Measurements from ENCODE around the gene DIP2B.

Gene DIP2B

DNA sequence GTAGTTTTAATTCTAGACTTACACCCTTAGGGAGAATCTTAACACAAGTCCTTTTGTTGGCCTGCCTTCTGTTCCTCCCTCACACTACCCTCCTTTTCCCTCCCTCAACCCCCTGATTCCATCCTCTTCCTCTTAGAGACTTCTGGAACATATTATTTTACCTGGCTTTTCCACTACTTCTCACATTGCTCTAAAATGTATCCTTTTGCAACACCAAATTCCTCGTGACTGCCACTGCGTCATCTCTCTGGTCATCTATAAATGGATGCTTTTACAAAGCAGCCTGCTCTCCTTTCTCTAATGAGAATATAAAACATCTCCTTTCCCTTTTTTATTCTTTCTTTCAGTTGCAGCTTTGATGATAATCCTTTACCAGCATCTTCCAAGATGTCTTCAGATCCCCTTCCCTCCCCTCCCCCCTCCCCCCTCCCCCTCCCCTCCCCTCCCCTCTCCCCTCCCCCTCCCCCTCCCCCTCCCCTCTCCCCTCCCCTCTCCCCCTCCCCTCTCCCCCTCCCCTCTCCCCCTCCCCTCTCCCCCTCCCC is 93.6 kb downstream of the DIP2B start:
- intact Hi-C loops (cut with DNase I) = no loop called here
- DNase-seq = peak in 14 of 42 donors; percentile 23 to 78 (median 43)

- DNase-seq = no peak
- intact Hi-C loops (cut with DNase I) = no loop called here
Measured at GRCh38 chr12:50599366-50600095, 94.7 kb downstream of the DIP2B start.

- intact Hi-C loops (cut with DNase I) = no loop called here
- DNase-seq = no peak
Measured at GRCh38 chr12:50600364-50600763, 95.6 kb downstream of the DIP2B start.

DNA sequence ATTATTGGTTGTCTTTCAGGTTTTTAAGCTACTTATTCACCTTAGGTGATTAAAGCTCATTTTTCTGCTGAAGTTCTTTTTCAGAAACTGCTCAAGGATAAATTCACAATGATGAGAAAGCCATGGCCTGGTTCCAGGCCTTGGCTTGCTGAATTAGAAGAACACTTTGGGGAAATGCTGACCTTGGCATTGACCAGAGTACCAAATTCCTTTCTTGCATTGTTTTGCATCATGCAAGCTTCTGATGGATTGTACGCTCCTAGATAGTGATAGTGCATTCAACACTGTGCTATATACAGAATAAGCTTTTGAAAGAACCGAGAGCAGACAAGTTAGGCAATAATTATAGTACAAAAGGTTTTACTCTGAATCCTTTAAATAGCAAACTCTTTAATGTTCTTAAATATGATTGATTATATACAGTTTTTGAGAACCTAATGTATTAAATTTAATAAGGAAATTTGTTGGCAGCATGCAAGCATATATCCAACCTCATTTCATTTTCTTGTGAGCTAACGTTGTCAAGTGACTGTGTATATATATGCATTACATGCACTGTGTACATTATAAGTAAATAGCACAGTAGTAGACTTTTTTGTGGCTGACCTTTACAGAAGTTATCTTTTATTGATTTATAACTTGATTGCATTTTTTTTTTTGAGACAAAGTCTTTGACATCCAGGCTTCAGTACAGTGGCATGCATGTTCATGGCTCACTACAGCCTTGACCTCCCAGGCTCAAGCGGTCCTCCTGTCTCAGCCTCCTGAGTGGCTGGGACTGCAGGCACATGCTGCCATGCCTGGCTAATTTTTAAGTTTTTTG is 99.2 kb downstream of the DIP2B start:
- DNase-seq = no peak
- intact Hi-C loops (cut with DNase I) = no loop called here

GRCh38 chr12:50604640-50604920 is 99.8 kb downstream of the DIP2B start:
- no peak for DNase-seq
- intact Hi-C loops (cut with DNase I) = no loop called here

DNA sequence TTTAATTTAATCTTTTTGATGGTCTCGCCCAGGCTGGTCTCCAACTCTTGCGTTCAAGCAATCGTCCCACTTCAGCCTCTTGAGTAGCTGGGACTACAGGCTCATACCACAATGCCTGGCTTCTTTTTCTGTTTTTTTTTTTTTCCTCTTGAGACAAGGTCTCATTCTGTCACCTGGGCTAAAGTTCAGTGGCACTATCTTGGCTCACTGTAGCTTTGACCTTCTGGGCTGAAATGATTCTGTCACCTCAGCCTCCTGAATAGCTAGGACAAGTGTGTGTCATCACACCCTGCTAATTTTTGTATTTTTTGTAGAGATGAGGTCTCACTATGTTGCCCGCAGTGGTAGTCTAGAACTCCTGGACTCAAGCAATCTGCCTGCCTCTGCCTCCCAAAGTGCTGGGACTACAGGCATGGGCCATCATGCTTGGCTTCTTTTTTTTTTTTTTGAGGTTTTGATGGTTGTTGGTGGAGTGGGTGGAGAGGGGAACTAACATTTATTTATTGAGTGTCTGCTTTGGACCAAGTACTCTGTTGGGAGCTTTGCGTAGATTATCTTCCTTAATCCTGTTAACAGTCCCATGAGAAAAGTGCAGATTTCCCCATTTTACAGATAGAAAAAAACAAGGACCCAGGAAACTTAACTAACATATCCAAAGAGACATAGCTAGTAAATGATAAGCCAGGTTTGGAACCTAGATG is 102.0 kb downstream of the DIP2B start:
- no peak for DNase-seq
- intact Hi-C loops (cut with DNase I) = no loop called here

- intact Hi-C loops (cut with DNase I) = no loop called here
Measured at GRCh38 chr12:50609292-50609874, 104.6 kb downstream of the DIP2B start.

DNA sequence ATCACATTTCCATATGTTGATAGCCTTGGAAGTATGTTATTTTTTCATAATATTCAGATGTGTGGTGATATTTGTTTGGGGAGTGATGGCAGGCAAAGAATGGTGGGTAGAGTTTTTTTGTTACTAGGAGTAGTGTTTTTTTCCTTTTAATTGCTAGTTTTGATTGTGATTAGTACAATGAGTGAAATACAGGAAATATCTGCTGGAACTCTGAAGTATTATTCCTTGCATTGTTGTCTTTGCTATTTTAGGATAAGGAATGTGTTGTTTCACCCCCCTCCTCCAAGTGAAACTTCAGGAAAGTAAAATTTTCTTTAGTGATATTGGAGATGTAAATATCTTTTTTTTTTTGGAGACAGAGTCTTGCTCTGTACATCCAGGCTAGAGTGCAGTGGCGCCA is 105.4 kb downstream of the DIP2B start:
- intact Hi-C loops (cut with DNase I) = no loop called here
- DNase-seq = no peak

More at GRCh38 chr12:50609292-50609874, 104.6 kb downstream of the DIP2B start:
- no peak for DNase-seq

- no peak for DNase-seq
Measured at GRCh38 chr12:50611021-50611744, 106.4 kb downstream of the DIP2B start.

GRCh38 chr12:50612882-50613281 is 108.1 kb downstream of the DIP2B start:
- DNase-seq = no peak
- intact Hi-C loops (cut with DNase I) = no loop called here

More at GRCh38 chr12:50611021-50611744, 106.4 kb downstream of the DIP2B start:
- intact Hi-C loops (cut with DNase I) = no loop called here

GRCh38 chr12:50613463-50613862 is 108.7 kb downstream of the DIP2B start:
- DNase-seq = no peak
- intact Hi-C loops (cut with DNase I) = no loop called here

DNA sequence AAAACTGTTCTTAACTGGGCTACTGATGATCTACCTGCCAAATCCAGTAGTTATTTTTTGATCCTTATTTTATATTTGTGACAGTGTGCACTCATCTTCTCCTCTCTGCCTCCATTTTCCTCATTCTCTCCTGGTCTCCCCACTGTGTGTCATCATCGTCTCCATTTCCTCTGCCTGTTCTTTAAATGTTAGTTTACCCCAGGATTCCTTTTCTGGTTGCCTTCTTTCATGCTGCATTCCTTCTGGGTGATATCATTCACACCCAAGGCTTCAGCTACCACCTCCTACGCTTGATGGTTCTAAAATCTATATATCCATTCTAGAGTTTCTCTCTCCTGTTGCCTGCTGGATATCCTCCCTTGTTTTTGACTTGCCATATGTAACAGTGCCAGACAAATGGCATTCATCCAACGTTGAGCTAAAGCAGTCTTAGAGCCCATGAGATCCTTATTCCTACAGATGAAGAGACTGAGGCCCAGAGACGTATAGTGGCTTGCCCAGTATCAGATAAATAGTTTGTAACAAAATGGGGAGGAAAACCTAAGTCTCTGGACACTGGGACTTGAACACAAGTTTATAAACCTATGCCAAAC is 109.5 kb downstream of the DIP2B start:
- intact Hi-C loops (cut with DNase I) = no loop called here
- no peak for DNase-seq

DNA sequence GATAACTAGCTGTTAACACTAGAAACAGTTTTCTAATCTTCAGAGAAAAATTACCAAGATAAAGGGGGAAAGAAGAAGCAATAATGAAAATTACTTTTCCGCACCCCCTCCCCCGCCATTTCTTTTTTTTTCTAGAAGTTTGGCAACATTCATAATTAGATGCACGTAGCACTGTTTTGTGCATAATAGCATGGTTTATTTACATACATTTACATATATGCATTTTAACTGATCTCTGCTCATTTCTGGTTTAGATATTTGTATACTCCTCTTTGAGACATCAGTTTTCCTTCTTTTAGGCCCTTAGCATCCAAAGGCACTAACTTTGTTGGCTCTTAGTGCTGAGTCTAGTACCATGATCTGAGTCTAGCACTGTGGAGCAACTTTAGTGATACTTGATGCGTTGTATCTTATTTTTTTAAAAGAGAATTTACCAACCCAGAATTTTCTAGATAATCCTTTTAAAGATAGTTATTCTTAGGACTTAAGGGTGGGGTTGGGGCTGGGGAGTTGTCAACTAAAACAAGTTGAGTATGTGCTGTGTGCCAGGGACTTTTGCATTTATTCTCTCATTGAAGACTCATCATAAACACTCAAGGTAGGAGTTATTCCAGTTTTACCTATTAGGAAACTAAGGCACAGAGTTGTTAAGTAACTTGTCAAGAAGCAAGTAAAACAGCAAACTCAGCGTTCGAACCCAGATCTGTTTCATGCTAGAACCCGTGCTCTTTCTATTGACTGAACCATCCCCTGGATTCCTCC is 110.5 kb downstream of the DIP2B start:
- DNase-seq = no peak
- intact Hi-C loops (cut with DNase I) = no loop called here

DNA sequence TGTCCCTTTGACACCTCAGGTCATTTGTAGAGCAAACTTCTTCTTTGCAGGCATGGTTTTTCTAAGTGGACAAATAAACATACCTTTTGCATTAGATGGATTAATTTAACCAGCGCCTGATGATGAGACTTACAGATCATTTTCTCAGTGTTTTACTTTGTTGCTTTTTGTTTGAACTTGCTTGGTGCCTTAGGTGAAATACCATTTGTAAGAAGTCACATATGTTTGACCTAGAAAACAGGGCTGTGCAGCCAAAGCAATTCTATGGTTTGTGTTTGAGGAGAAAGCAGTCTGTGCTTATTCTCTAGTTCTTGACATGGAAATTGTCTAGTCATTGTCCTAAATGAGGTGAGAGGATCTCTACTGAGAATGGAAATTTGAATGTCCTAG is 111.1 kb downstream of the DIP2B start:
- intact Hi-C loops (cut with DNase I) = no loop called here
- no peak for DNase-seq

DNA sequence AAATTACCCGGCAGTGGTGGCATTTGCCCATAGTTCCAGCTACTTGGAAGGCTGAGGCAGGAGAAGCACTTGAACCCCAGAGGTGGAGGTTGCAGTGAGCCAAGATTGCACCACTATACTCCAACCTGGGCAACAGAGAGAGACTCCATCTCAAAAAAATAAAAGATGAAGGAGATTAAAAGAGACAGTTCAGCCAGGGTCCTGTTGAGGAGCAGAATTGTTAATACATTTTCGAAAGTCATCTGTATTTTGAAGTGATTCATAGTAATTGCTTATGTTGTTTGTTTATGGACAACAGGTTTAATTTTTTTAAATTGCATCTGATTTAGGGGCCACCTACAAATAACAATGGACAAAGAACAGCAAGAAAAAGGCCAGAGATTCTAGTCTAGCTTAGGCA is 112.9 kb downstream of the DIP2B start:
- no peak for DNase-seq
- intact Hi-C loops (cut with DNase I) = no loop called here

GRCh38 chr12:50618864-50619609 is 114.3 kb downstream of the DIP2B start:
- no peak for DNase-seq
- intact Hi-C loops (cut with DNase I) = no loop called here

DNA sequence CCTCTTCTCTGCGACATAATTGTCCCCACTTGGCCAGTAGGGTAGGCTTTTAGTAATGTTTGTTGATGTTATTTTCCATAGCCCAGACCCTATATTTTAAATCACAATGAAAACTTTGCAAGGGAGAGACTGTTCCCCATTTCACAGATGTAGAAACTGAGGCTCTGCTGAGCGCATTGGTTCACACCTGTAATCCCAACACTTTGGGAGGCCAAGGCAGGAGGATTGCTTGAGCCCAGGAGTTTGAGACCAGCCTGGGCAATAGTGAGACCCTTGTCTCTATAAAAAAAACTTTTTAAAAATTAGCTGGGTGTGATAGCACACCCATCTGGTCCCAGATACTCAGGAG is 114.8 kb downstream of the DIP2B start:
- no peak for DNase-seq
- intact Hi-C loops (cut with DNase I) = no loop called here

All from head of caudate nucleus (tissue), 42 donors.